HG03571 (cell line): ENCODE results near the gene NRXN2.
"Not testable (repeated sequence)": the region's sequence is repeated elsewhere in the genome, so short reads cannot be mapped to it uniquely, and the experiment has no call there.

Experiments
- ATAC-seq: cut with Tn5 transposase; IDR thresholded peaks from one replicate; pipeline ENCODE4 v1.9.1; 2021; ENCODE audit not compliant: unreplicated experiment

NRXN2 gene

GRCh38 chr11:64677441-64678023, 45.5 kb downstream of the NRXN2 start:
- no peak for ATAC-seq

- no peak for ATAC-seq
These were observed 46.8 kb downstream of the NRXN2 start for GRCh38 chr11:64676261-64676615.

- no peak for ATAC-seq
These were observed 47.3 kb downstream of the NRXN2 start for GRCh38 chr11:64675450-64676260.

GRCh38 chr11:64674774-64675173, 48.2 kb downstream of the NRXN2 start:
- peak; percentile 53 for ATAC-seq

DNA sequence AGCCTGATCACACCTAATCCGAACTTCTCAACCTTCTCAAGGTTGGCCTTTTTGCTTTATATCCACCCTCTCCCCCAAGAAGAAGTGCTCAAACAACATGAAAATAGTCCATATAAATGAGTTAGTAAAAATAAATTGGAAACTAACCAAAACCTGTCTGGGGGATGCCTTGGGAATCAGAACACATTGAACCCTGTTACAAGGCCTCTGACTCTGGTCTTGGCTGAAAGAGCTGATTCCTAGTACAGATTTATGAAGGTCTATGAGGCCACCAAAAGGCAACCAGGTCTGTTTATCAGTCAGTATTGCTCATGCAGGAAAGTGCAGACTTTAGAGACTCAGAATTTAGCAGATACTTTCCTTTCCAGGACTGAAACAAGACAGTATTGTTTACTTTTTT, 49.7 kb downstream of the NRXN2 start:
- ATAC-seq = no peak

DNA sequence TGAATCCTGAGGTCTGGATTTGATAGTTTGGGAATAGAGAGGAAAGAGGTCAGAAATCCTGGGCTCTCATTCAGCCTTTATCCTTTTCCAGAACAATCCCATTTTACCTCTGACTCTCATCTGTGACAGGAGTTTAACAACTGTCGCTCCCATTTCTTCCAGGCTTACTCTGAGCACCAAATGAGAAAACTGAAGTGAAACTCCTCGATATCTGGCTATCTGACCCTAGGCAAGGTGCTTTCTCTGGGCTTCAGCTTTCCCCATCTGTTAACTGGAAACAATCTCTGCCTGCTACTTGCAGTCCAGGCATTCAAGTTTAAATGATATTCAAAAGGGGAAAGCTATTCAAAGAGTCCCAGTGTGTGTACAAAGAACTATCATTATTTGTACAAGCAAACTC, 50.1 kb downstream of the NRXN2 start:
- ATAC-seq = no peak

DNA sequence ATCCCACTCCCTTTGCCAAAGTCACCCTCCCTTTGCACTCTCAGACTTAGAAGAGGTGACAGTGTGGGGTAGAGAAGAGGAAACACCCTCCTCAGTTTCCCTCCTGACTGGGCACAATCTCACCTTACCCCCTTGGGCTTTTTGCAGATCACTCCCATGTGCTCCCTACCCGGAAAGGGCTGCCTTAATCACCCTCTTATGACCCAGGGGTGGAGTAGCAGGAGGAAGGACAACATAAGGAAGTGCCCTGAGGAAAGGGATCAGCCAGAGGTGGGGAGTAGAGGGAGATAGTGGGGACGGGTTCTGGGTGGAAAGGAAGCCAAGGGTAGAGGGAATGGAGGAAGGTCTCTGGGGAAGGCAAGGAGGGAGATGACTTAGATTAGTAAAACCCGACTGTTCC, 52.0 kb downstream of the NRXN2 start:
- ATAC-seq = no peak

DNA sequence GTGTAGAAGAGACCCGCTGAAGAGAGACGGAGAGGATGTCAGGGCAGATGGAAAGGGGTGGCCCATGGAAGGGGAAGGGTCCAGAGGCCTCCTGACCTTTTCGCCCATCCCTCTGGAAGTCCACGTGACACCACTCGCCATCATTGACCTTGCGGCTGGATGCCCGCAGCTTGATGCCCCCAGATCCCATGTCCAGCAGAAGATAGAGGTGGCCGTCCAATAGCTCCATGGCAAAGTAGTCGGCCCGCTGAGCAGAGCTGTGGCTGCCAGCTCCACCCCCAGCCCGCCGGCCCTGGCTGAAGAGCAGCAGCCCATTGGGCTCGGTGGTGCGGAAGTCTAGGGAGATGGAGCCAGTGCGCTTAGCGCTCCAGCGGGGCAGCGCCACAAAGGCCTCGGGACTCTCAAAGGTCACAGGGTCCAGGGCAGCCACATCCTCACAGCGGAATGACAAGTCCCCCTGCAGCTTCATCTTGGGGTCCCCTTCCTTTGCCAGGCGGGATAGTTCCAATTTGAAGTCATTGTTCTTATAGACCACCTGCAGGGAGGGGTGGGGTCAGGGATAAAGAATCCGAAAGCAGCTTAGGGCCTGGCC, 55.7 kb downstream of the NRXN2 start:
- ATAC-seq = no peak

GRCh38 chr11:64665411-64665821, 57.6 kb downstream of the NRXN2 start:
- ATAC-seq = no peak

- ATAC-seq = not testable (repeated sequence)
These were observed 58.6 kb downstream of the NRXN2 start for GRCh38 chr11:64664236-64664870.

DNA sequence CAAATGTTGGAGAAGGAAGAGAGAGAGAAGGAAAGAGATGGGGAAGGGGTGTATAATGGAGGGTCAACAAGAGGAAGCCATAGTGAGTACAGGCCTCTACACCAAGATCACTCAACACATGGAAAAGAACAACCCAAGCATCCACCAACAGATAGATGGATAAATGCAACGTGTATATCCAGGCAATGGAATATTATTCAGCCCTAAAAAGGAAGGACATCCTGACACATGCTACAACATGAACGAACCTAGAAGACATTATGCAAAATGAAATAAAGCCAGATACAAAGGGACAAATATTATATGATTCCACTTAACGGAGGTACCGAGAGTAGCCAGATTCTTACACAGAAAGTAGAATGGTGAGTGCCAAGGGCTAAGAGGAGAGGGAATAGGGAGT, 59.3 kb downstream of the NRXN2 start:
- ATAC-seq = no peak

DNA sequence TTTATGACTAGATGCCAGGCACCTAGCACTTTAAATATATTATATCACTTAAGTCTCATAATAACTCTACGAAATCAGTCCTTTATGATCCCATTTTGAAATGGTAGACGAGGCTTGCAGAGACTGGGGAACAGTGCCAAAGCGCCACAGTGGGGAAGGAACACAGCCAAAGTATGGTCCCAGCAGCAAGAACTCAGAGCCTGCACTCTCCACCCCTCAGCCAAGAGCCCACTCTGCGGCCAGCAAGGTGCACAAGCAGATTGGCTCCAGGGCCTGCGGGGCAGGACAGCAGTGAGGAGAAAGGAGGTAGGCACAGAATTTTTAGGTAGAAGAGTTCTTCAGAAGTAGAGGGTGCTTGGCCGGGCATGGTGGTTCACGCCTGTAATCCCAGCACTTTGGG, 61.4 kb downstream of the NRXN2 start:
- ATAC-seq = no peak

DNA sequence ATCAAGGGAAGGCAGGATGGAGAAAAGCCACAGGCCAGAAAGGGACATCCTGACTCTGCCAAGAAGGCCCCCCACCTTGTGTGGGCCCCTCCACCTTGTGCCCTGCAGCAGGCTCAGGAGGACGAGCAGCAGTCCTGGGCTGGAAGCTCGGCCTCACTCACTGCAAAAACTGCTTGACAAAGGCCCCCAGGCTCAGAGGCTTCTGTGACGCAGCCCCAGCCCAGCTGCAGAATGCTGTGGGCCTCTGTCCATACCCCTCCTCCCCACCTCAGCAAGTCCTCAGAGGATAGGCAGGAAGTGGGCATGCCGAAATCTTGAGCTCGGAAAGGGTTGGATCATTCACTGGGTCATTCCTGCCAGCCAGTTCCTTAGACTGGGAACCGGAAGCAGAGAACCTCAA, 61.9 kb downstream of the NRXN2 start:
- ATAC-seq = no peak

DNA sequence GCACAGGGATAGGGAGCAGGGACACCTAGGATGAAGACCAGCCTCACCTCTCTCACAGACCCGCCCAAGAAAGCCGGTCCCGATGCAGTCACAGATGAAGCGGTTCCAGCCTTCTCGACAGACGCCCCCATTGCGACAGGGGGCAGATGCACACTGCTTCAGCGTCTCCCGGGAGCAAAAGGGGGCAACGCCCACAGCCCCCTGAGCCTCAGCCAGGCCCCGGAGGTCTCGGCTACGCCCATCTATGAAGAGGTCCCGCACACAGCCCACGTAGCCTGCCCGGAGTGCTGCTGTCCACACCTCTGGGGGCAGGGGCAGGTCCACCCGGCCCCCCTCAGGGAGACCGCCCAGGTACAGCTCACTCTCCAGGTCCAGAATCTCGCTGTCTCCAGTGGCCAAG, 62.3 kb downstream of the NRXN2 start:
- no peak for ATAC-seq

GRCh38 chr11:64660205-64660604, 62.8 kb downstream of the NRXN2 start:
- no peak for ATAC-seq

DNA sequence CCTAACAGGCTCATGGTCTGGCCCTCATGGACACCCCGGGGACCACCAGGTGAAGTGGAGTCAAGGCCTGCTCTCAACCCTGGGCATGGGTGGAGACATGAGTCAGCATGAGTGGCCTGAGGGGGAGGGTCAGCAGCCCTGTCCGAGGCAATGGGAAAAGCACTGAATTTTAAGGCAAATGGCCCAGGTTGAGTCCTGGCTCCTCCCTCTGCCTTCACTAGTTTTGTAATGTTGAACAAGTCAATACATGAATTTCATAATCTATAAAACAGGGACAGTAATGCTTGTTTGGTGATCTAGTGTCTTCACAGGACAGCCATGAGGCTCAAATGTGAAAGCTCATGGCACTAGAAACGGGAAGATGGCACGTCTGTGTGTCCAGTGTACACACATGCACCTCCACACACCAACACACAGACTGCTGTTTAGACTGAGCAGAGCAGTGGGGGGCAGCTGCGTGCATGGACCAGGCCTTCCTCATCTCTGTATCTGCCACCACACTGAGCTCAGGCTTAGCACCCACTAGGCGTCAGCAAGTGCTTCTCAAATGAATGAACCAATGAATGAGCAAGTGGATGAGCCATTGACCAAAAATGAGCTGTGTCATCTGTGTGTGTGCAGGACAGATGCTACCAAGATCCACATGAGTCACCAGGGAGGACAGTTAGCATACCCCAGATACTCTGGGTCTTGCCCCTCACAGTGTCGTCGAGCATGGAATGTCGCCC, 63.4 kb downstream of the NRXN2 start:
- ATAC-seq = no peak

DNA sequence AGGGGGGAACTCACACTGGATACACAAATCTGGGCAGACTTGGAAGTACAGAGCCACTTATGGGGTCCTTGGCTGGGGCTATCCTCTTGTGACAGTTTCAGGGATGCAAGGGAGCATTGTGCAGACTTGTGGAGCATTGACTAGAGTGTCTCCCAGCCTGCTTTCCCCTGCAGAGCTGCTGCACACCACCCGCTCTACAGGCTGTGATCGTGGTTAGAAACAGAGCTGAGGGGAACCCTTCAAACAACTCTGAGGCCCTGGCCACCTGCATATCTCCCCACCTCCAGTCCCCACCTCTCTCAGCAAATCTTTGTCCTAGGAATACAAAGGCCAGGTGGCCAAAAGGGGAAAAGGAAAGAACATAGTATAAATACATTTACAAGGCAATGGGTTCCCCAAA, 64.7 kb downstream of the NRXN2 start:
- ATAC-seq = no peak

DNA sequence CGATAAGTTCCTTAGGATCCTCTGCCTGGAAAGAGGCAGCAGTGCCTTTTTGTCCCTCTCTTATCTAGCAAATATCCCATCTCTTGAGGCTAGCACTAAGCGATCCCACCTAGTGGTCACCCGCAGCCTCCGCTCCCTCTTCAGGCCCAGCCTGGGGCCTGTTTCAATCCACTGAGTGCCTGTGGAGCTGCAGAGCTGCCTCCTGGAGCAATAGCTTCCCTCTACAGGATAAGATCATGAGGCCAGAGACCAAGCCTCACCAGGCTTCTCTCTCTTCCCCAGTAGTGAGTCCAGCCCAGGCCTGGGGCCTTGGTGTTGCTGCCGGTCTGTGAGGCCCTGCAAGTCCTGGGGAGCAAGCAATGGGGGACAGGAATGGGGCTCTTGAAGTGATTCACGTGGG, 66.1 kb downstream of the NRXN2 start:
- ATAC-seq = no peak

DNA sequence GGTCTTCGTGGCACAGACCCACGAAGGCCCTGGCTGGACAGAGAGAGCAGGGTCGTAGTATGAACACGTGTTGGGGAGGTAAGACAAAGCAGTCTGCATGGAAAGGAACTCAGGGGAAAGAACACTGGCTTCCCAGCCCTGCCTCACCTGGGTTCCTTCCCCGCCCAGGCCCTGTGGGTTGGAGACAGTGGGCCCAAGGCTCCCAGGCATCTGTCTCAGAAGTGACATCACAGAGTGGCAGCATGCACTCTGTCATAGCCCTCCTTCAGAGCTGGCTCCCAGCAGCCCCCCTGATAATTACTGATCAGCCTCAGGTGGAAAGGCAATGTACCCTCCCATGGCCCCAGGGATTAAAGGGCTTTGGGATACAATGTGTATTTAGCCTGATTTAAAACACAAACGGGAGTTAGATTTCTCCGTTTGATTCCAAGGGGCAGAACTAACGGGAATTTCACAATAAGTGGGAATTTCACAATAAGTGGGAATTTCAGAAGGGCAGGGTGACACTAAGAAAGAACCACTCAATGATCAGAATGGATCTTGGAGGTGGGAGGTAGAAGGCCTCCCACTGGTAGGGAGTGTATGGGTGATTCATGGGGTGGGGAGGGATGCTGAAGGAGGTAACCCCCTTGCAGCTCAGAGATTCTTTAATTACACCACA, 66.9 kb downstream of the NRXN2 start:
- no peak for ATAC-seq

GRCh38 chr11:64654958-64655541, 67.9 kb downstream of the NRXN2 start:
- ATAC-seq = no peak
